ENCODE measurements around the gene SWAP70. TPM values are rescaled to one million over a fixed set of nuclear protein-coding genes. Genes with fewer than 3 reads are reported as not detected.

Gene SWAP70
- total and polyA plus RNA-seq, 2 donors (not counting 1 experiment from before 2014, with no cell fraction given) = 45.1 to 74.4 TPM

GRCh38 chr11:9662273-9662672, 1.6 kb upstream of the SWAP70 start:
- Histone ChIP-seq H3K27me3 (ENCODE audit: control insufficient read depth, insufficient read depth, low read length) (no peaks in the 10 kb centered on the region), H3K4me1 (ENCODE audit: control insufficient read depth, extremely low read depth, insufficient read depth, low read length) (peaks cover 3% of the 10 kb centered on the region), H3K9me3 (ENCODE audit: control insufficient read depth, insufficient read depth, low read depth, low read length) (no peaks in the 10 kb centered on the region), H3K4me2 (ENCODE audit: extremely low read depth, insufficient read depth, low read length) (no peak overlapping the region), H3K36me3 (ENCODE audit: control insufficient read depth, insufficient read depth, low read length) (no peaks in the 10 kb centered on the region), H2AFZ (ENCODE audit: low read length) (no peak overlapping the region), H3K4me3 (replicated peaks in 1 of 4; ENCODE audit: control extremely low read depth in 1 of 4, insufficient read depth in 1 of 4, low read depth in 3 of 4, low read length in 4 of 4) (no peak overlapping the region), H3K9ac (ENCODE audit: insufficient read depth, low read length) (no peak overlapping the region), H4K20me1 (ENCODE audit: control insufficient read depth, extremely low read depth, insufficient read depth, low read length) (no peaks in the 10 kb centered on the region), H3K27ac (ENCODE audit: insufficient read depth, low read length) (no peak overlapping the region), H3K79me2 (ENCODE audit: control insufficient read depth, insufficient read depth, low read length) (peaks cover 34% of the 10 kb centered on the region)
- TF ChIP-seq CTCF (conservative IDR thresholded peaks at IDR 0.05 in 1 of 2, IDR thresholded peaks at IDR 0.05 in 1 of 2; ENCODE audit: low read depth in 1 of 2, low read length in 2 of 2) (no peak), EZH2 (IDR thresholded peaks at IDR 0.05; ENCODE audit: low read length, missing control alignments) (no peak)
- peak in 1 of 2 donors; percentile 30 for DNase-seq (ENCODE audit: low read depth in 2 of 2)

- peak overlapping the region; percentile 79 for H3K9ac ChIP-seq (ENCODE audit: insufficient read depth, low read length)
- no peaks in the 10 kb centered on the region for H3K9me3 ChIP-seq (ENCODE audit: control insufficient read depth, insufficient read depth, low read depth, low read length)
- peaks cover 53% of the 10 kb centered on the region for H3K79me2 ChIP-seq (ENCODE audit: control insufficient read depth, insufficient read depth, low read length)
- no peaks in the 10 kb centered on the region for H3K36me3 ChIP-seq (ENCODE audit: control insufficient read depth, insufficient read depth, low read length)
- DNase-seq (ENCODE audit: low read depth in 2 of 2) = peak; percentile 48 to 54
- no peaks in the 10 kb centered on the region for H3K27me3 ChIP-seq (ENCODE audit: control insufficient read depth, insufficient read depth, low read length)
- peaks cover 3% of the 10 kb centered on the region for H3K4me1 ChIP-seq (ENCODE audit: control insufficient read depth, extremely low read depth, insufficient read depth, low read length)
- H3K4me3 ChIP-seq (replicated peaks in 1 of 4; ENCODE audit: control extremely low read depth in 1 of 4, insufficient read depth in 1 of 4, low read depth in 3 of 4, low read length in 4 of 4) = peak overlapping the region; percentile 87 to 99 (median 94)
- peak overlapping the region; percentile 91 for H3K27ac ChIP-seq (ENCODE audit: insufficient read depth, low read length)
- H2AFZ ChIP-seq (ENCODE audit: low read length) = peak overlapping the region; percentile 66
- H3K4me2 ChIP-seq (ENCODE audit: extremely low read depth, insufficient read depth, low read length) = peak overlapping the region; percentile 28
- TF ChIP-seq EZH2 (IDR thresholded peaks at IDR 0.05; ENCODE audit: low read length, missing control alignments) = no peak
- TF ChIP-seq CTCF (conservative IDR thresholded peaks at IDR 0.05 in 1 of 2, IDR thresholded peaks at IDR 0.05 in 1 of 2; ENCODE audit: low read depth in 1 of 2, low read length in 2 of 2) = no peak
- H4K20me1 ChIP-seq (ENCODE audit: control insufficient read depth, extremely low read depth, insufficient read depth, low read length) = no peaks in the 10 kb centered on the region
These were observed 647 bp downstream of the SWAP70 start for GRCh38 chr11:9664276-9665171.

- Histone ChIP-seq H3K27me3 (ENCODE audit: control insufficient read depth, insufficient read depth, low read length) (no peaks in the 10 kb centered on the region), H3K4me1 (ENCODE audit: control insufficient read depth, extremely low read depth, insufficient read depth, low read length) (peaks cover 3% of the 10 kb centered on the region), H3K9ac (ENCODE audit: insufficient read depth, low read length) (no peak overlapping the region), H3K4me3 (replicated peaks in 1 of 4; ENCODE audit: control extremely low read depth in 1 of 4, insufficient read depth in 1 of 4, low read depth in 3 of 4, low read length in 4 of 4) (peak overlapping the region; percentile 87 to 99 (median 94)), H3K79me2 (ENCODE audit: control insufficient read depth, insufficient read depth, low read length) (peaks cover 61% of the 10 kb centered on the region), H2AFZ (ENCODE audit: low read length) (no peak overlapping the region), H3K36me3 (ENCODE audit: control insufficient read depth, insufficient read depth, low read length) (no peaks in the 10 kb centered on the region), H3K9me3 (ENCODE audit: control insufficient read depth, insufficient read depth, low read depth, low read length) (no peaks in the 10 kb centered on the region), H3K4me2 (ENCODE audit: extremely low read depth, insufficient read depth, low read length) (peak overlapping the region; percentile 56), H3K27ac (ENCODE audit: insufficient read depth, low read length) (no peak overlapping the region), H4K20me1 (ENCODE audit: control insufficient read depth, extremely low read depth, insufficient read depth, low read length) (no peaks in the 10 kb centered on the region)
- no peak for DNase-seq (ENCODE audit: low read depth in 2 of 2)
- no peak for TF ChIP-seq EZH2 (IDR thresholded peaks at IDR 0.05; ENCODE audit: low read length, missing control alignments)
These were observed 1.9 kb downstream of the SWAP70 start for GRCh38 chr11:9665749-9666148.

Data from fibroblast of lung (primary cell).